SH-SY5Y (cell line): ENCODE measurements around the gene SLC25A36.

Experiments
- GATA2 ChIP-seq: IDR thresholded peaks from 2 replicates; pipeline ENCODE4 v1.6.1; 2011; ENCODE audit warnings: mild to moderate bottlenecking, low read depth, low read length
- GATA3 ChIP-seq: IDR thresholded peaks from 2 replicates; pipeline ENCODE4 v1.6.1; 2011; ENCODE audit warnings: low read depth, mild to moderate bottlenecking, low read length, moderate library complexity

The SLC25A36 gene

GRCh38 chr3:140924097-140924873, 17.4 kb upstream of the SLC25A36 start:
- TF ChIP-seq GATA3, result no peak
- no peak for TF ChIP-seq GATA2

DNA sequence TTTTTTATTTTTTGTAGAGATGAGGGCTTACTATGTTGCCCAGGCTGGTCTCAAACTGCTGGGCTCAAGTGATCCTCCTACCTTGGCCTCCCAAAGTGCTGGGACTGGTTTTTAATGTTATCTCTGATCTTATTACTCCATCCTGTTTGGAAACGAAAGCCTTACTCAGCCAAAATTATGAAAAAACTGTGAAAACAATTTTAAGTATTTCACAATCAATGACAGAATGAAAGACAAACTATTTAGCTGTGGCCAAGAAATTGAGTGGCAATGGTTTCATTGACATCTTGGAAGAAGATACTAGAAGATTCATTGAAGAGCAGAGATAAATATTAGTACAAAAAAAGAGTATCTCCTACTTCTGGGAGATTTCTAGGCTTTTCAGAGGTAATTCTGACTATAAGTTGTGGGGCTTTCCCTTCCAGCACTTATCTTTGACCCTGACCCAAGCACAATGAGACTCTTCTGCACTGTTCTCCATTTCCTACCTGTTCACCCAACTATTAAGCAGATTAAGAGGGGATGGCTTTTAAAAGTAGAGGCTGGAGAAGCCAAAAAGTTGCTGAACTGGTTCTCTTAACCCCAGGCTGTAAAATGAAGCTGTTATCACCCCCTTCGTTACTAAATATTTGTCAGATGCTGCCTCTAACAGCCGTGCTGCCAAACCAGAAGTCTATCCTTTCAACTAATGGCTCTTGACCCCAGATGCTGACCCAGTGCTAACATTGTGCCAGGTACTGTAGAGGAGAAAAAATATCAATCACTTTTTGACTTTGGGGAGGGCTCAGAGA, 14.2 kb upstream of the SLC25A36 start:
- TF ChIP-seq GATA2 (no peak), GATA3 (no peak)

DNA sequence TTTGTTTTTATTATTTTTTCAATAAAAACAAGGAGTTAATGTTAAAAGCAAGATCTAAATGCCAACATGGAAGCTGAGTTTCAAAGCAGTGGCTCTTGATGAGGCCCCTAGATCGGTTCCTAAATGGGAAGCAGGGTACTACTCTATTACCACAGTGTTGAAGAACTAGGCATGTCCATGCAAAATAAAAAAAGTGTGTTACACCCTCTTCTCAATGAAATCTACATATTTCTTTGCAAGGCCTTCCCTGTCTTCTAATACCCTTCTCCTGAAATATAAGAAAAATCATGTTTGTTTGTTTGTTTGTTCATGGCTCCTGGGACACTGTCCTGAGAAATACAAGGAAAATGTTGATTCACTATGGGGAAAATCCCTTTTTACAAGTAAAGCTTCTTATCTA, 12.2 kb upstream of the SLC25A36 start:
- no peak for TF ChIP-seq GATA3
- TF ChIP-seq GATA2, result no peak

- TF ChIP-seq GATA3 (no peak), GATA2 (no peak)
Measured at GRCh38 chr3:140931016-140931454, 10.6 kb upstream of the SLC25A36 start.

DNA sequence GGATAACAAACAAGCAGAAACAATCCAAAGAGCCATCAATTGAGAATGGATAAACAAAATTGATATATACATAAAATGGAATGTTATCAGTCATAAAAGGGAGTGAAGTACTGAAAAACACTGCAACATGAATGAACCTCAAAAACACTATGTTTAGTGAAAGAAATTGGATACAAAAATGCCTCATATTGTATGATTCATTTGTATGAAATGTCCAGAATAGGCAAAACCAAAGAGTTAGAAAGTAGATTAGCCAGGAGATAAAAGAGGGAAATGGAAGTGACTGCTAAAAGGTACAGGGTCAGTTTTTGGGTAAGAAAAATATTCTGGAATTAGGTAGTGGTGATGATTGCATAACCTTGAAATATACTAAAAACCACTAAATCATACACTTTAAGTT, 9.8 kb upstream of the SLC25A36 start:
- TF ChIP-seq GATA2 (no peak), GATA3 (no peak)

- TF ChIP-seq GATA2, result no peak
- TF ChIP-seq GATA3, result no peak
Measured at GRCh38 chr3:140933109-140933508, 8.5 kb upstream of the SLC25A36 start.

- no peak for TF ChIP-seq GATA2
- TF ChIP-seq GATA3, result no peak
Measured at GRCh38 chr3:140933552-140933951, 8.1 kb upstream of the SLC25A36 start.

DNA sequence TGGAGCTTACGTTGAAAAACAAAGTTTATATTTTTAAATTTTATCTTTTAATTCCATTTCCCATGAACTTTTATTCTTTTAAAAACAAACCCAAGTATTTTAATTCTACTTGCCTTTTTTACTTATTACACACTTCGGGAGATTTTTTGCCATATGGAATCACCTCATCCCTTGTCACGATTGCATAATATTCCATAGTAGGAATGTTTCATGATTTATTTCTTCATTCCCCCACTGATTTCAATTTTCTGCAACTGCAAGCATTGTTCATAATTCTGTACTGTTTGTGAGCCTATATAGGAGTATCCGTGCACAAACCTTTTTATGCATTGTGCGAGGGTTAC, 574 bp upstream of the SLC25A36 start:
- TF ChIP-seq GATA3 (no peak), GATA2 (no peak)

- no peak for TF ChIP-seq GATA2
- TF ChIP-seq GATA3, result no peak
Measured at GRCh38 chr3:140942221-140943104, 827 bp downstream of the SLC25A36 start.

DNA sequence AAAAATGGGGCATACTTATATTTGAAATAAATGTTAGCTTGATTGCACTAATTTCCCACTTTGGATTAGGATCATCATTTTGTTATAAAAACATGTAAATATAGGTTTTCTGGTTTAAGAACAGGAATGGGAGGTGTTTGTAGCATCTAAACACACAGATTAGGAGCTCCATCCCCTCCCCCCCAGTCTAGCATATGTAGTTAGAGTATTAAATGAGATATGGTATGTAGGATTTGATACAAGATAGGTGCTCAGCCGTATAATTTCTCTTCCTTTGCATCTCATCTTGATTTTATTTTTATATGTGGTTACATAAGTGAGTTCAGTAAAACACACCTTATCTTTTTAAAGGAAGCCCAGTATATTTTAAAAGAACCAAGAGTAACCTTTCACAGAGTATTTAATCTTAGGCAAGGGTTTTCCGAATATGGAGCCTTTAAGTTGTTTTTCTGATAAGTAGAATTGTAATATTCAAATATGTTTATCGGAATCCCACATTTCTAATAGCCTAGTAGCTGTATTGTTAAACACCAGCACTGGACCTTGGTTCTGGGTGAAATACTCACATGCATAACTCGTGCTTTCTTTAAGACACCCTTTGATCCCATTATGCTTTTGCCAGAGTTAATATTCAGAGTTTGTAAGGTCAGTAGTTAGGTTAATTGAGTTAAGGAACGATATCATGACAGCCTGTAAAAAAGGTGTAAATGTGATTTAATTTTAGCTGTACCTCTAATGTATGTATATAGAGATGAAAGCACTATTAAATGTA, 2.3 kb downstream of the SLC25A36 start:
- TF ChIP-seq GATA2, result no peak

DNA sequence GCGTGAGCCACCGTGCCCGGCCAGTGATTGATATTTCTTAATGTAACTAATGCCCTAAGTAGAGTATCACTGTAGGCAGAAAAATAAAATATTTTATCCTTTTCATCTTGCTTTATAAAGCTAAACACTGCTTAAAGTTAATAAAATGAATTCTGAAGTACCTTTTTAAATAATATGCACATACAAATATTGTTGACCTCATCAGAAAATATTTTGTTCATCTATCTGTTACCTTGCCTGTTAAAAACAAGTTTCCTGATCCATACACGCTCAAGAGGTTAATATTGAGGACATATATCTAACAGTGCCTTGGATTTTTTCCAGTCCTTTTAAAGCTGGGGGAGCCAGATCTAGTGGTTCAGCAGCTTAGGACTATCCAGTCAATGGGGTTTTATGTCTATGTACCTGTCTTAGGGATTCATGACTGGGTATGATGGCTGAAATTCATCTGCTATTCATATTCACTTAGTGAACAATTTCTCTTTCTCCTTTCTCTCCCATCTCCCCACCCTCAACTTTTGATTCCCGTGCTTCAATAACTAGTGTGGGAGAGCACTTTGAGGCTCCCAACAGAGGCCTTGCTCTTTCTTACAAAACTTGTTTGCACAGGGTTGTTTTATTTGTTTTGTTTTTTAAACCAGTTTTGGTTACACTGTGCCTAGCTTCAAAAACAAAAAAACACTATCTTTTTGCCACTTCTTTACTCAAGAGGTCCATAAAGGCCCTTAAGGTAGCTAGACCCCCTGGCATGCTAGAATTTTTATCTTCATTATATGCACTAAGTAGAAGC, 7.0 kb downstream of the SLC25A36 start:
- TF ChIP-seq GATA3, result no peak
- TF ChIP-seq GATA2, result no peak

GRCh38 chr3:140950144-140950543, 8.5 kb downstream of the SLC25A36 start:
- TF ChIP-seq GATA3 (no peak), GATA2 (no peak)

GRCh38 chr3:140950863-140951262, 9.2 kb downstream of the SLC25A36 start:
- TF ChIP-seq GATA2, result no peak
- TF ChIP-seq GATA3, result no peak
